Activated CD4-positive, alpha-beta T cell treated with anti-CD3 and anti-CD28 coated beads, Interleukin-2, Interleukin-4, amounts not matched to agents 100 ng/mL and 50 ng/mL, durations not matched to agents 16 hours and 8 hours (primary cell): ENCODE measurements around the gene ZNF438.

Experiments
- DNase-seq: peaks from one replicate; pipeline ENCODE4 v3.0.0-alpha.2; 2020; ENCODE audit warnings: low spot score

ZNF438 gene

GRCh38 chr10:31011017-31011664 is 20.5 kb downstream of the ZNF438 start:
- no peak for DNase-seq

GRCh38 chr10:31010062-31010461 is 21.6 kb downstream of the ZNF438 start:
- no peak for DNase-seq

- no peak for DNase-seq
Observed at GRCh38 chr10:31005895-31006294, 25.8 kb downstream of the ZNF438 start.

- peak; percentile 58 for DNase-seq
Observed at GRCh38 chr10:31004611-31005193, 27.0 kb downstream of the ZNF438 start.

GRCh38 chr10:31001740-31002139 is 29.9 kb downstream of the ZNF438 start:
- no peak for DNase-seq

- no peak for DNase-seq
Observed at GRCh38 chr10:31000867-31001266, 30.8 kb downstream of the ZNF438 start.

- no peak for DNase-seq
Observed at GRCh38 chr10:31000071-31000782, 31.4 kb downstream of the ZNF438 start.

GRCh38 chr10:30999070-30999712 is 32.5 kb downstream of the ZNF438 start:
- DNase-seq: peak; percentile 34

GRCh38 chr10:30997536-30998235 is 34.0 kb downstream of the ZNF438 start:
- no peak for DNase-seq

GRCh38 chr10:30996481-30997005 is 35.1 kb downstream of the ZNF438 start:
- no peak for DNase-seq

GRCh38 chr10:30995081-30995770 is 36.4 kb downstream of the ZNF438 start:
- no peak for DNase-seq

GRCh38 chr10:30993155-30993554 is 38.5 kb downstream of the ZNF438 start:
- DNase-seq: no peak

- DNase-seq: no peak
Observed at GRCh38 chr10:30992681-30993080, 39.0 kb downstream of the ZNF438 start.

GRCh38 chr10:30991647-30992011 is 40.0 kb downstream of the ZNF438 start:
- no peak for DNase-seq

- no peak for DNase-seq
Observed at GRCh38 chr10:30990971-30991646, 40.6 kb downstream of the ZNF438 start.

GRCh38 chr10:30990351-30990750 is 41.3 kb downstream of the ZNF438 start:
- DNase-seq: no peak

GRCh38 chr10:30988831-30989435 is 42.7 kb downstream of the ZNF438 start:
- no peak for DNase-seq

GRCh38 chr10:30987463-30987862 is 44.2 kb downstream of the ZNF438 start:
- DNase-seq: no peak

GRCh38 chr10:30986053-30986555 is 45.6 kb downstream of the ZNF438 start:
- DNase-seq: peak; percentile 89

GRCh38 chr10:30985512-30985911 is 46.2 kb downstream of the ZNF438 start:
- DNase-seq: peak; percentile 54
